Right lobe of liver (tissue), 6 donors: ENCODE measurements around the gene SRRM3. TPM values are rescaled to one million over a fixed set of nuclear protein-coding genes. Genes with fewer than 3 reads are reported as not detected.

Source experiments
- ATAC-seq, 4 donors: fragments of 200-7000 bp; cut with Tn5 transposase; one replicate each; pipeline ENCODE4 v1.9.1; 2020; ENCODE audit warnings: mild to moderate bottlenecking in 4 of 4, moderate library complexity in 4 of 4
- DNase-seq, 3 donors: peaks; one replicate each; pipeline ENCODE4 v3.0.0-alpha.2; 2020
- H3K27ac ChIP-seq, 3 donors: fragments of 200-600 bp; one replicate each; pipeline ENCODE4 v1.8.0; 2022
- H3K27me3 ChIP-seq, 2 donors: fragments of 200-600 bp; one replicate each; pipeline ENCODE4 v1.8.0; 2022
- H3K36me3 ChIP-seq, 4 donors: fragments of 200-600 bp; sonication (generic) in 1 of 4; one replicate each; pipeline versions ENCODE4 v1.5.1 to v1.8.0; 2017 to 2022; ENCODE audit warnings: control low read depth in 1 of 4
- H3K4me1 ChIP-seq, 4 donors: fragments of 200-600 bp; sonication (generic) in 1 of 4; one replicate each; pipeline versions ENCODE4 v1.5.1 to v1.8.0; 2017 to 2022; ENCODE audit warnings: control low read depth in 1 of 4
- H3K4me3 ChIP-seq, 3 donors: fragments of 200-600 bp; one replicate each; pipeline ENCODE4 v1.8.0; 2022
- H3K9me3 ChIP-seq, 4 donors: fragments of 200-600 bp; sonication (generic) in 1 of 4; one replicate each; pipeline versions ENCODE4 v1.5.1 to v1.8.0; 2017 to 2022; ENCODE audit warnings: control low read depth in 1 of 4
- CTCF ChIP-seq, 4 donors: fragments of 200-600 bp in 3 of 4; fragments of 450-650 bp in 1 of 4; IDR thresholded peaks; one replicate each; pipeline versions ENCODE4 v1.5.1 to v1.8.0; 2016 to 2022; ENCODE audit warnings: antibody characterized with exemption in 4 of 4, mild to moderate bottlenecking in 2 of 4
- POLR2A ChIP-seq: fragments of 450-650 bp; IDR thresholded peaks from one replicate; pipeline ENCODE4 v1.6.1; 2017; ENCODE audit warnings: antibody characterized with exemption, mild to moderate bottlenecking
- WGBS: methylation state at CpG from one replicate; pipeline ENCODE4 v1.1.6; 2018; ENCODE audit warnings: low coverage, low lambda C conversion rate; ENCODE audit not compliant: insufficient coverage; ENCODE audit errors: missing lambda C conversion rate; 5-methylcytosine and 5-hydroxymethylcytosine counted together
- intact Hi-C, 2 donors: fragments of 100-400 bp; cut with DNase I; formaldehyde crosslinking; loops; one replicate each; pipeline versions ENCODE4 v1.11.2 to v1.14.1; 2022
- total RNA-seq, 6 experiments: library from RNA; depleted of rRNA in 2 of 6; stranded (reverse); fragments of >200 nt in 2 of 6; fragmentation: NEBNext Ultra II Directional in 3 of 6; extraction: Animal tissue kit (Norgen Biotek cat#: 25700) in 3 of 6; gene quantifications; one replicate each; pipeline versions ENCODE4 v1.1.0 to v1.2.4, GENCODE V29; 2016 to 2023
- donor health status: DM: no; HTN: yes; CAD: no.
- donor health status: DM: no; HTN: no; CAD: no.
- donor health status: DM: no; HTN: no; CAD: no.
- donor health status: DM: no; HTN: yes; CAD: no.
- donor health status: DM: no; HTN: yes; CAD: no.

SRRM3 gene
- total RNA-seq, 6 experiments from 2014 or later: 0.14 to 0.37 (median 0.19) TPM; not detected in 2

GRCh38 chr7:76329479-76329878 is 127.8 kb downstream of the SRRM3 start:
- Histone ChIP-seq H3K4me1 (peaks cover 0 to 41% (median 13%) of the 10 kb centered on the region in 4 donors), H3K9me3 (no peaks in the 10 kb centered on the region), H3K4me3 (no peak overlapping the region), H3K27me3 (no peaks in the 10 kb centered on the region), H3K27ac (no peak overlapping the region), H3K36me3 (peaks cover 0 to 31% (median 9%) of the 10 kb centered on the region in 4 donors)
- TF ChIP-seq POLR2A (no peak), CTCF (IDR thresholded peaks at IDR 0.05) (no peak)
- 97% methylated on average over 25 of the region's 29 CpGs for WGBS
- ATAC-seq: no peak
- no peak for DNase-seq
- intact Hi-C loops: no loop called here

- Histone ChIP-seq H3K4me3 (no peak overlapping the region), H3K27me3 (no peaks in the 10 kb centered on the region), H3K27ac (no peak overlapping the region), H3K4me1 (peaks cover 0 to 41% (median 13%) of the 10 kb centered on the region in 4 donors), H3K36me3 (peaks cover 0 to 31% (median 9%) of the 10 kb centered on the region in 4 donors), H3K9me3 (no peaks in the 10 kb centered on the region)
- peak in 1 of 3 donors; percentile 60 for DNase-seq
- TF ChIP-seq CTCF (IDR thresholded peaks at IDR 0.05) (no peak), POLR2A (no peak)
- peak; percentile 45 to 78 (median 64) for ATAC-seq
- WGBS: 14% methylated on average over 4 of the region's 4 CpGs
- intact Hi-C loops: no loop called here
Measured at GRCh38 chr7:76330261-76330660, 128.6 kb downstream of the SRRM3 start.

- 100% methylated on average over 4 of the region's 5 CpGs for WGBS
- no peak for DNase-seq
- no peak for ATAC-seq
- H3K27me3 ChIP-seq: no peaks in the 10 kb centered on the region
- H3K9me3 ChIP-seq: no peaks in the 10 kb centered on the region
- peaks cover 0 to 31% (median 9%) of the 10 kb centered on the region in 4 donors for H3K36me3 ChIP-seq
- no peak overlapping the region for H3K4me3 ChIP-seq
- no peak overlapping the region for H3K27ac ChIP-seq
- H3K4me1 ChIP-seq: peaks cover 0 to 41% (median 13%) of the 10 kb centered on the region in 4 donors
- intact Hi-C loops: no loop called here
- no peak for TF ChIP-seq CTCF (IDR thresholded peaks at IDR 0.05)
- no peak for TF ChIP-seq POLR2A
Measured at GRCh38 chr7:76330673-76331072, 129.0 kb downstream of the SRRM3 start.

- DNase-seq (no peak), ATAC-seq (peak in 1 of 4 donors; percentile 19)
- Histone ChIP-seq H3K9me3 (no peaks in the 10 kb centered on the region), H3K27ac (no peak overlapping the region), H3K4me3 (no peak overlapping the region), H3K27me3 (no peaks in the 10 kb centered on the region), H3K4me1 (peaks cover 0 to 41% (median 13%) of the 10 kb centered on the region in 4 donors), H3K36me3 (peaks cover 0 to 22% (median 9%) of the 10 kb centered on the region in 4 donors)
- intact Hi-C loops: no loop called here
- WGBS: 45% methylated on average over 9 of the region's 9 CpGs
- no peak for TF ChIP-seq POLR2A
- no peak for TF ChIP-seq CTCF (IDR thresholded peaks at IDR 0.05)
Measured at GRCh38 chr7:76332078-76332477, 130.4 kb downstream of the SRRM3 start.
